HAP-1 (cell line): ENCODE results near the gene HIVEP3.
"Not testable (repeated sequence)": the region's sequence is repeated elsewhere in the genome, so short reads cannot be mapped to it uniquely, and the experiment has no call there.

Experiments used
- DNase-seq, 2 experiments: peaks; one replicate each; pipeline ENCODE4 v3.0.0-alpha.2; 2016 to 2020; ENCODE audit warnings: low spot score in 2 of 2
- H3K27me3 ChIP-seq: fragments of 250-450 bp; sonication (Bioruptor Pico); 2 replicates; pipeline ENCODE4 v1.5.1; 2020; ENCODE audit warnings: low read depth, mild to moderate bottlenecking, moderate library complexity
- H3K36me3 ChIP-seq: fragments of 250-450 bp; sonication (Bioruptor Pico); replicated peaks from 2 replicates; pipeline ENCODE4 v1.5.1; 2020; ENCODE audit warnings: mild to moderate bottlenecking
- H3K4me1 ChIP-seq: fragments of 250-450 bp; sonication (Bioruptor Pico); 2 replicates; pipeline ENCODE4 v1.5.1; 2020; ENCODE audit warnings: mild to moderate bottlenecking
- H3K4me3 ChIP-seq: fragments of 250-450 bp; sonication (Bioruptor Pico); 2 replicates; pipeline ENCODE4 v1.5.1; 2020; ENCODE audit warnings: mild to moderate bottlenecking, moderate library complexity
- H3K9me3 ChIP-seq: fragments of 250-450 bp; sonication (Bioruptor Pico); 2 replicates; pipeline ENCODE4 v1.5.1; 2020; ENCODE audit warnings: mild to moderate bottlenecking, moderate library complexity
- in situ Hi-C: fragments of 300-500 bp; cut with MboI; formaldehyde crosslinking; loops from 3 replicates; pipeline ENCODE4 v1.14.3; 2020; ENCODE audit warnings: low sequenced_read_pairs, inconsistent platforms, mixed read lengths

HIVEP3 gene

DNA sequence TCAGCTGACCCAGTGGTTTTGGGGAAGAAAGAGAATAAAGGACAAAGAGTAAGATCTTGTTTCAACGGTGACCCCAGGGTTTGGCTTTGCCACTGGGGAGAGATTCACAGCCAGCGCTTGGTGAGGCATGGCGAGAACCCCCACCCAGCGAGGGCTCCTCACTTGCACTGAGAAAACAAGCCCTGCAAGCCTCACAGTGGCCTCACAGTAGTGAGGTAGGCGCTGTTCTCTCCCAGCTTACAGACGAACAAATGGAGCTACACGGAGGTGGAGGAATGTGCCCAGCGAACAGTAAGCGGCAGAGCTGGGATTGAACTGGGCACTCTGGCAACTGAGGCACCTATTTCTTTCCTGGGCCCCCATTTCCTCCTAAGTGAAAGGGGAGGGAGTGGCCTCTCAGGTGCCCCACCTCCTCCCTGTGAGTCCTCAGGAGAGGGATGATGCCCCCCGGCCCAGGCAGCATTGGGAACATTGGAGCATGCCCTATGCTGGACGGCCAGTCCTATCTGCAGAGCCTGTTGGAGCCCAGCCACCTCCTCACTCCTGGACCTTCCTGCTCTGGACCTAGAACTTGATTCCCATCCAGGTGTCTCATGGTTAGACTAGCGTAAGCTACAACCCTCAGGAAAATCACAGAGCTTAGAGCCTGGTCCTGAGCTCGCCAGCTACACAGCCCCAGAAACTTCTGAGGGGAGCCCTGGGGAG is 360.8 kb downstream of the HIVEP3 start:
- H3K4me3 ChIP-seq = no peak overlapping the region
- in situ Hi-C loops = no loop called here
- H3K27me3 ChIP-seq = no peaks in the 10 kb centered on the region
- no peaks in the 10 kb centered on the region for H3K9me3 ChIP-seq
- H3K4me1 ChIP-seq = no peaks in the 10 kb centered on the region
- DNase-seq = no peak
- H3K36me3 ChIP-seq = no peaks in the 10 kb centered on the region

DNA sequence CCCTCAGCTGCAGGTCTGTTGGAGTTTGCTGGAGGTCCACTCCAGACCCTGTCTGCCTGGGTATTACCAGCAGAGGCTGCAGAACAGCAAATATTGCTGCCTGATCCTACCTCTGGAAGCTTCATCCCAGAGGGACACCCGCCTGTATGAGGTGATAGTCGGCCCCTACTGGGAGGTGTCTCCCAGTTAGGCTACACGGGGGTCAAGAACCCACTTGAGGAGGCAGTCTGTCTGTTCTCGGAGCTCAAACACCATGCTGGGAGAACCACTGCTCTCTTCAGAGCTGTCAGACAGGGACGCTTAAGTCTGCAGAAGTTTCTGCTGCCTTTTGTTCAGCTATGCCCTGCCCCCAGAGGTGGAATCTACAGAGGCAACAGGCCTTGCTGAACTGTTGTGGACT is 364.0 kb downstream of the HIVEP3 start:
- H3K36me3 ChIP-seq, H3K9me3 ChIP-seq, DNase-seq, H3K4me3 ChIP-seq, H3K4me1 ChIP-seq, in situ Hi-C loops, H3K27me3 ChIP-seq: not testable (repeated sequence)

DNA sequence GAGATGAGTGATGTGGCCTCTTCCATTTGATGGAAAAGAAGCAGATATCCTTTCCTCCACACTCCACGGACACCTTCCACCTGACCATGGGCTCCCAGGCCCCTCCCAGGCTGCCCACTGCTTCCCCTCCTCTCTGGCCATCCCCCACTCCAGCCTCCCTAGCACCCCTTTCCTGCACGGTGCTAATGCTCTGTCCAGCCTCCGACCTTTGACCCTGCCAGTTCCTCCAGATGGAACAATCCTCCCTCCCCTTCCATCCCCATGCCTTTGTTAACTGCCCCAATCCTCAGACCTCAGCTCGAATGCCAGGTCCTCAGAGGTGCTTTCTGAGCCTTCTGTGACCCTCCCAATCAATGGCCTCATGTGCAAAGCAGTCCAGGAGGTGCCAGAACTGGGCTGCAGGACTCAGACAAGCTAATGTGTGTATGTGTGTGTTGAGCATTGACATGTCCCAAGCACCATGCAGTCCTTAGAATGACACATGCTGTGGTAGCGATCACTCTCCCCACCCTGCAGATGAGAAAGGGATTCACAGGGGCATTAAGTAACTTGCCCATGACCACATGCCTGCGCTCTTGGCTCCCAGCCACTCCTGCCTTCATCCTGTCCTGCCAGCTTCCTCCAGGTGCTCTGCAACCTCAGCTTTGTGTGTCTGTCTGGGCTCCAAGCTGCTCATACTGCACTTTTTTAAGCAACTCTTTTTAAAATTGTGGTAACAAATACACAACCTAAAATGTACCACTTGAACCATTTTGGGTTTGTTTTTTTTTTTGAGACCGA is 370.8 kb downstream of the HIVEP3 start:
- no peak overlapping the region for H3K4me3 ChIP-seq
- no peaks in the 10 kb centered on the region for H3K36me3 ChIP-seq
- in situ Hi-C loops = no loop called here
- no peak for DNase-seq
- H3K27me3 ChIP-seq = no peaks in the 10 kb centered on the region
- no peaks in the 10 kb centered on the region for H3K4me1 ChIP-seq
- no peaks in the 10 kb centered on the region for H3K9me3 ChIP-seq

DNA sequence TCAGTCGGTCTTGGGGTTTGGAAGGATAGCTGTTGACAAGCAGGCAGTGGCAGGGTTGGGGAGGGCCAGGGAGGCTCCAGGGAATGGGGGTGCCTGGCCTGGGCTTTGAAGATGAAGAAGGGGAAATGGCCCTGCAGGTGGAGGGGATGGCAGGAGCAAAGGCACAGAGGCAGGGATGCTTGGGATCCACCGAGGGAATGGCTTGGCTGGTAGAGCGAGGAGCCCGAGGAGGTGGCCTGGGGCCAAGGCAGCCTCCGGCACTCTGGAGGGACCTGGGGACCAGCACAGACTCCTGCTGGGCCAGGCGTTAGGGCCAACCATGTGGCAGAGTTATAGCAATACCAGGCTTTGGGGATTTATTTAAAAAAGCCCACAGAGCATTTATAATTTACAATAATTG is 371.4 kb downstream of the HIVEP3 start:
- Histone ChIP-seq H3K27me3 (no peaks in the 10 kb centered on the region), H3K9me3 (no peaks in the 10 kb centered on the region), H3K36me3 (no peaks in the 10 kb centered on the region), H3K4me1 (no peaks in the 10 kb centered on the region), H3K4me3 (no peak overlapping the region)
- in situ Hi-C loops = no loop called here
- DNase-seq = no peak

DNA sequence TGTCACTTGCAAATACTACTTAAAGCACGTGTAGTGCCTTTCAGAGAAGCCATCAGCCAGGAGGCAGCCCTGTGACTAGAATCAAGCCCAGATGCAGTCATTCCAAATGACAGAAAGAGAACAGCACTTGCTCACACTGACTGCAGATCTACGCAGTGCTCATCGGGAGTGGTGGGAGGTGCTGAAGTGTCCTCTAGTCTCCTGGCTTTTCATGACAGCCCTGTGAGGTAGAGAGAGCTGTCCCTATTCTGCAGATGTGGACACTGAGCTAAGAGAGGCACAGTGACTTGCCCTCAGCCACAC is 371.9 kb downstream of the HIVEP3 start:
- no peaks in the 10 kb centered on the region for H3K9me3 ChIP-seq
- in situ Hi-C loops = no loop called here
- H3K4me1 ChIP-seq = no peaks in the 10 kb centered on the region
- H3K36me3 ChIP-seq = no peaks in the 10 kb centered on the region
- H3K27me3 ChIP-seq = no peaks in the 10 kb centered on the region
- no peak overlapping the region for H3K4me3 ChIP-seq
- DNase-seq = no peak

DNA sequence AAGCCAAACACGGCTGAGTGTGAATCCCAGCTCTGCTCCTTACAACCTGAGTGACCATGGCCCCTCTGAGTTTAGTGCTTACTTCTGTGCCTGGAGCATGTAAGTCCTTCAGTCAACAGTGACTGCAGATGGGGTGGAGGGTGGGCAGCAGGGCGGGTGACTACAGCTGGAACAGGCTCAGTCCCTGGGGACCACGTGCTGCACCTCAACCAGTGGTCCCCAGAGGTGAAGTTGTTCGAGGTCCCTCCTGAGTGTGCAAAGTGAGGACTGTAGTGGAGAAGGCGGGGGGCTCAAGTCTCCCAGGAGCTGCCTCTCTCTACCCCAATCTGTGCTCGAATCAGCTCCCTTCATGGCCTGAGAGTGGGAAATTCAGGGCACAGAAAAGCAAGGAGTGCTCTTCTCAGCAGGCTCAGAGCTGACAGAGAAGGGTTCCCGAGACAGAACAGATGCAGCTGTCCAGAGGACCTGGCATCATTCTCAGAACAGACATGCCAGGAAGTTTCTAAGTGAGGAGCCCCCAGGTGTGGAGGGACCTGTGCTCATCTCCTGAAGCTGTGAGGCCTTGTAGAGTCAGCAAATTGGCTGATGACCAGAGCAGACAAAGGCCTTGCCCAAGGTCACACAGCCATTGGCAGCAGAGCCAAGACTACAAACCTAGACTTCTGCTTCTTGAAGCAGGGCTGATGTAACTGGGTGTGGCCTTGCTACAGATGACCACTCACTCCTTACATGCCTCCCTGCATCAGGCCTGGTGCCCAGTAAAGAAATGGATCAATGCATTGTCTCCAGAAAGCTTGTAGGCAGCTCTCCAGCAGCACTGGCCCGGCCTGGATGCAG is 372.5 kb downstream of the HIVEP3 start:
- no peak for DNase-seq
- Histone ChIP-seq H3K9me3 (no peaks in the 10 kb centered on the region), H3K4me1 (no peaks in the 10 kb centered on the region), H3K4me3 (no peak overlapping the region), H3K27me3 (no peaks in the 10 kb centered on the region), H3K36me3 (no peaks in the 10 kb centered on the region)
- in situ Hi-C loops = no loop called here

DNA sequence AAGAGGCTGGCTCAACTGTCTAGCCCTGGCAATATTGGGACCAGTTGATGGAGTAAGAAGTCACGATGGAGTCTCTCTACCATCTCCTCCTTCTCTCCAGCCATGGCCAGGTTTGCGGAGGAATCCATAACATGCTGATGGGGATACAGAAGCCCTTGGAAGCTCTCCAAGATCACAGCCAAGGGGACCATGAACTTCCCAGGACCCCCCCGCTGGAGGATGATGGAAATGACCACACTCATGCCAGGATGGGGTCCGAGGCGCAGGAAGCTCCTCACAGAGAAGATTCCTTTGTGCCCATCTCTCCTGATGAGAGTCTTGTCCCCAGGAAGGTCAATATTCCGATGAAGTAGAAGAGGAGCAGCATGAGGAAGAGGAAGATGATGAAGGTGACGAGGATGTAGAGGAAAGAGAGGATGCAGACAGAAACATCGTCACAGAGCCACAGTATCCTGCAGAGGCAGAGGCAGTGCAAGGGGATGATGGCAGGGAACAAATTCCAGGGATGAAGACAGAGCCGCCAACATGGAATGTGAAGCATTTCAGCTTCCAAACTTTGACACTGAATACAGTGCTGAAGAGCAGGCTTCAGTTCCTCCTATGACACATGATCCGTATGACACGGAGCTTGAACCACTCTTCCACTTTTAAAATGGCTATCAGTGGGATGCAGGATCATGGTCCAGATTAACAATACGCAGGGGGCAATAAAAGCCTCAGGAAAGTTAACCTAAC is 376.4 kb downstream of the HIVEP3 start:
- Histone ChIP-seq H3K36me3 (no peaks in the 10 kb centered on the region), H3K4me1 (no peaks in the 10 kb centered on the region), H3K4me3 (no peak overlapping the region), H3K27me3 (no peaks in the 10 kb centered on the region), H3K9me3 (no peaks in the 10 kb centered on the region)
- DNase-seq = no peak
- in situ Hi-C loops = no loop called here

DNA sequence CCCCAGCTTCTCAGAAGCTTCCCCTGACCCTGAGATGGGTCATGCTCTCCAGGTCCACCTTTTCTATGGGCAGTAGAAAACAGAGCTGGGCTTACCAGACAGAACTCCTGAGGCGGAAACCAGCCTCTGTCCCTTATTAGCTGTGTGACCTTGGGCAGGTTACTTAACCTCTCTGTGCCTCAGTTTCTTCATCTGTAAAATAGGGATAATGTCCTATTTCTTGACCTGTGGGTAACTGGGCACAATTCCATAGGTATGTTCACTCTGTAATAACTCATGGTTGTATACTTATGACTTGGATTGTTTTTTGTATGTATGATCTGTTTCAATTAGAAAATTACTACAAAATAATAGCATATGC is 377.1 kb downstream of the HIVEP3 start:
- in situ Hi-C loops = no loop called here
- no peak for DNase-seq
- no peaks in the 10 kb centered on the region for H3K9me3 ChIP-seq

DNA sequence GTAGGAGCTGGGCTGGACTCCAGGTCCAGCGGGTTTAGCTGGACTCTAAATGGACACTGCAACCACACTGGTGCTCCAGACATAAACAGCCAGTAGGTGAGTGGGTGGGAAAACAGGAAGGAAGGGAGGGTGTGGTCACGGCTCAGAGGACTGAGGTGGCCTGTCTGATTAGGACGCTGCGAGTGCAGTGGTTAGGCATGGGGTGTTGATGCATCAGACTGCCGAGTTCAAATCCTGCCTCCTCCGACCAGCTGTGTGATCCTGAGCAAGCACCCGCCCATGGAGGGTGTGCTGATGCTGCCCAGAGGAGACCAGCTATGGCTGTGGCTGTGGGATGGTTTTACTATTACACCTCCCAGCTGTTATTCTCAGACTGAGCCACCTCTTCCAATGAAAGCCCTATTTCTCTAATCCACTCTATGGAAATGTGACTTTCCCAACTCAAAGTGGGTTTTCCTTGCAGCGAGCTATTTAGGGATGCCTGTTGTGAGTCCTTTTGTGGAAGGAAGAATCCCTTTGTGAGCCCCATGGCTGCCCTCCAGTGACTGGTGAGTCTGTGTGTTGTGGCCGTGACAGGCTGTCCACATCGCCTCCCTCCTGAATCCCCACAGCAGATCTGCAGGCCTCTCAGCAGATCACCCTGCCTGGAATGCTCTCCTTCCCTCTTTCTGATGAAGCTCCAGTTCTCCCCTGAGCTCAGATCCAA is 377.7 kb downstream of the HIVEP3 start:
- in situ Hi-C loops = no loop called here
- Histone ChIP-seq H3K4me1 (no peaks in the 10 kb centered on the region), H3K9me3 (no peaks in the 10 kb centered on the region), H3K36me3 (no peaks in the 10 kb centered on the region), H3K4me3 (no peak overlapping the region), H3K27me3 (no peaks in the 10 kb centered on the region)
- no peak for DNase-seq

More for the DNA sequence above, 377.1 kb downstream of the HIVEP3 start:
- no peak overlapping the region for H3K4me3 ChIP-seq
- H3K36me3 ChIP-seq = no peaks in the 10 kb centered on the region
- H3K27me3 ChIP-seq = no peaks in the 10 kb centered on the region
- H3K4me1 ChIP-seq = no peaks in the 10 kb centered on the region

DNA sequence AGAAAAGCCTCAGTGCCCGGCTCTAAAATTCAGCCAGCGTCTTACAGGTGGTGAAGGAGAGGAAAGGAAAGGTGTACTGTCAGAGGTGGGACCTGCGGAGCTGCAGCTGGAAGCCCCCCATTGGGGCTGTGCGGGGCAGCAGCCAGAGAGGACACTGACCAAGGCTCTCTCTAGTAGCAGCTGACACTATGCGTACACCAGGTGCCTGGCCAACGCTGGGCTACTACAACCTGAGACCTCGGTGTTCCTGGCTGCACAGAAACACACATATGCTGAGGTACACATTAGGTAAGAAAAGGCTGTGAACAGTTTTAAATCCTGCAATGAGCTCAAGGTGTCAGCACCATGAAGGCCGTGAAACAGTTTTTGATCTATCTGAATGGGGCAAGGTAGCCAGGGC is 378.7 kb downstream of the HIVEP3 start:
- Histone ChIP-seq H3K4me1 (no peaks in the 10 kb centered on the region), H3K36me3 (no peaks in the 10 kb centered on the region), H3K27me3 (no peaks in the 10 kb centered on the region), H3K4me3 (no peak overlapping the region), H3K9me3 (no peaks in the 10 kb centered on the region)
- no peak for DNase-seq
- in situ Hi-C loops = no loop called here

DNA sequence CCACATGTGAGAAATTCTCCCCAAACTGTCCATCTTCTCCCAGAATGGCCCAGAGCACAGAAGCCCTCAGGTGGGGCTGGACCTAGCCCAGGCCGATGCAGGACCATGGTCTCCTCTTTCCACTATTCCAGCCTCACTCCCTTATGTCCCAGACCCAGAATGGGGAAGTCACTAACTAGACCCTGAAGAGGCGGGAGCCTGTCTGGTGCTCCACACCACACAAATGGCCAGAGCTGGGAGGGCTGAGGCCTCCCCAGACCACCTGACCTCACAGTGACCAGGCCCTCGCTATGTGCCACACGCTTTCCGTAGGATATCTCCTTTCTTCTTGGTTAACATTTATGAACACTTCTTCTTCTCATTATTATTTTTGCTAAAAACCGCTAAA is 379.3 kb downstream of the HIVEP3 start:
- H3K27me3 ChIP-seq = no peaks in the 10 kb centered on the region
- no peaks in the 10 kb centered on the region for H3K9me3 ChIP-seq
- no peaks in the 10 kb centered on the region for H3K36me3 ChIP-seq
- in situ Hi-C loops = no loop called here
- DNase-seq = no peak
- H3K4me3 ChIP-seq = no peak overlapping the region
- H3K4me1 ChIP-seq = no peaks in the 10 kb centered on the region

DNA sequence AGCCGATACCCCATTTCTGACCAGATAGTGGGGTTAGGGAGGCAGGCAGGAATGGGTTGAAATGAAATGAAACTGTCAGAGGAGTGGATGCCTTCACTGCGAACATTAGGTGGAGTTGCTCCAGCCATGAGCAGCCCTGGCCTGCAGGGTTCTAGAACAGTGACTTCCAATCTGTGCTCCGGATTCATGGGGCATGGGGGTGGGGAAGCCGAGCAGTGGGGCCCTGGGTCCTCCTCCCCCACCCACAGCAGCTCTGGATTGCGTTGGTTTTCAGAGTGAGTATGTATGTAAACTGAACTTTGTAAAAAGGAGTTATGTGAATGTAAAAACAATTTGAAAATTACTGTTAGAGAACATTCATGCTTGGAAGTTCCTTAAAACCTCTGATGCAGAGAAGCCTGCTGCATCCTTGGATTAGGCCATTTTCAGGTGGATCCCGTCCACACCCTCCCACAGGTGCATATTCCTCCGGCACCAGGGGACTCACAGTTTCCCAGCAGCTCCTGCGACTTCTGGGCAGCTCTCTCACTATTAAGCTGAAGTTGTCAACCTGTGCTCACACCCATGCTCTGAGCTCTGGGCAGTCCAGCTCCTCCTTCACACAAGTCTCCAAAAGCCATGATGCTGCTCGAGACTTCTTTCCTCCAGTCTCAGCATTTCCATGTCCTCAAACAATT is 379.8 kb downstream of the HIVEP3 start:
- no peaks in the 10 kb centered on the region for H3K27me3 ChIP-seq
- DNase-seq = no peak
- H3K9me3 ChIP-seq = no peaks in the 10 kb centered on the region
- H3K4me3 ChIP-seq = no peak overlapping the region
- H3K4me1 ChIP-seq = no peaks in the 10 kb centered on the region
- no peaks in the 10 kb centered on the region for H3K36me3 ChIP-seq
- in situ Hi-C loops = no loop called here

DNA sequence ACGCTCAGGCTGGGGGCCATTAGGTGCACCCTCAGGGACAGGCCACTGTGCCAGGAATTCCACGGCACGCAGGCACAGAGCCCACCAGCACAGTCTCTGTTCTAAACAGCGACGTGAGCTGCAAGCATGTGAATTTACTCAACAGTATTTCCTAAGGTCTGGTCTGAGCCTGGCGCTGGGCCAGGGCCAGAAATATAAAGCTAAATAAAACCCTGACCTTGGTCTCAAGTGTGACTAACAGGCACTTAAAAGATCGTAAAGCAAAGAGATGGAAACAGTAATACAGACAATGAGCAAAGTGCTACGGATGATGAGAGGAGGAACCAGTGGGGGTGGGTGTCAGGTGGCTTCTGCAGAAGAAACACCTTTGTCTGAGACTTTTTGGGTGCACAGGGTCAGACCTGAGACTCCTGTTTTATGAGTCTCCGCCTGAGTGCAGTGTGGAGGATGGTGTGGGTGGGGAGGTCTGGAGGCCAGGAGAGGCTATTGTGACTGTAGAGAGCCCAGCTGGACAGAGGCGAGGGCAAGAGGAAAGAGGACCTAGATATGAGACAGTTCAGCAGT is 380.9 kb downstream of the HIVEP3 start:
- no peak overlapping the region for H3K4me3 ChIP-seq
- no peaks in the 10 kb centered on the region for H3K4me1 ChIP-seq
- no peaks in the 10 kb centered on the region for H3K27me3 ChIP-seq
- no peaks in the 10 kb centered on the region for H3K36me3 ChIP-seq
- no peak for DNase-seq
- in situ Hi-C loops = no loop called here
- H3K9me3 ChIP-seq = no peaks in the 10 kb centered on the region
